Measurements from ENCODE around the gene IL12RB2. TPM values are rescaled to one million over a fixed set of nuclear protein-coding genes. Genes with fewer than 3 reads are reported as not detected.
A peak's percentile ranks its signal among the peaks of the same experiment; 100 is the strongest.

IL12RB2 gene
- total and polyA plus RNA-seq, 2 of the 13 experiments (the other 11 are each of a cell fraction or from before 2014, with no cell fraction given), result not detected

GRCh38 chr1:67437961-67438360, 130.3 kb downstream of the IL12RB2 start (continued):
- TF ChIP-seq ARID5B (CRISPR knock-in tag; IDR thresholded peaks at IDR 0.05) (peak; percentile 11; the same call in 1 of the 2 replicates), ZNF263 (CRISPR knock-in tag; IDR thresholded peaks at IDR 0.05) (no peak), SMARCC2 (IDR thresholded peaks at IDR 0.05) (no peak), ZNF432 (CRISPR knock-in tag; IDR thresholded peaks at IDR 0.05; ENCODE audit: borderline replicate concordance) (no peak), NFAT5 (CRISPR knock-in tag; IDR thresholded peaks at IDR 0.05) (no peak), ZNF704 (CRISPR knock-in tag; IDR thresholded peaks at IDR 0.05; ENCODE audit: borderline replicate concordance) (no peak), FOXA1 (IDR thresholded peaks at IDR 0.05) (no peak), FOXA1 (CRISPR knock-in tag; IDR thresholded peaks at IDR 0.05) (peak; percentile 46), SAFB2 (CRISPR knock-in tag; IDR thresholded peaks at IDR 0.05; ENCODE audit: borderline replicate concordance, low read depth) (no peak), ZNF343 (CRISPR knock-in tag; IDR thresholded peaks at IDR 0.05) (no peak), NR2F6 (IDR thresholded peaks at IDR 0.05) (peak; percentile 71), NR2F6 (CRISPR knock-in tag; IDR thresholded peaks at IDR 0.05) (peak; percentile 63)
- TF ChIP-seq, protein P1, sequence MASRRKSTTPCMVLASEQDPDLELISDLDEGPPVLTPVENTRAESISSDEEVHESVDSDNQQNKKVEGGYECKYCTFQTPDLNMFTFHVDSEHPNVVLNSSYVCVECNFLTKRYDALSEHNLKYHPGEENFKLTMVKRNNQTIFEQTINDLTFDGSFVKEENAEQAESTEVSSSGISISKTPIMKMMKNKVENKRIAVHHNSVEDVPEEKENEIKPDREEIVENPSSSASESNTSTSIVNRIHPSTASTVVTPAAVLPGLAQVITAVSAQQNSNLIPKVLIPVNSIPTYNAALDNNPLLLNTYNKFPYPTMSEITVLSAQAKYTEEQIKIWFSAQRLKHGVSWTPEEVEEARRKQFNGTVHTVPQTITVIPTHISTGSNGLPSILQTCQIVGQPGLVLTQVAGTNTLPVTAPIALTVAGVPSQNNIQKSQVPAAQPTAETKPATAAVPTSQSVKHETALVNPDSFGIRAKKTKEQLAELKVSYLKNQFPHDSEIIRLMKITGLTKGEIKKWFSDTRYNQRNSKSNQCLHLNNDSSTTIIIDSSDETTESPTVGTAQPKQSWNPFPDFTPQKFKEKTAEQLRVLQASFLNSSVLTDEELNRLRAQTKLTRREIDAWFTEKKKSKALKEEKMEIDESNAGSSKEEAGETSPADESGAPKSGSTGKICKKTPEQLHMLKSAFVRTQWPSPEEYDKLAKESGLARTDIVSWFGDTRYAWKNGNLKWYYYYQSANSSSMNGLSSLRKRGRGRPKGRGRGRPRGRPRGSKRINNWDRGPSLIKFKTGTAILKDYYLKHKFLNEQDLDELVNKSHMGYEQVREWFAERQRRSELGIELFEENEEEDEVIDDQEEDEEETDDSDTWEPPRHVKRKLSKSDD (CRISPR knock-in tag; IDR thresholded peaks at IDR 0.05; ENCODE audit: low read depth), result no peak
